Measurements from ENCODE around the gene SPTY2D1.

The SPTY2D1 gene

GRCh38 chr11:18581825-18582224 lies 52.3 kb downstream of the SPTY2D1 start:
- DNase-seq (ENCODE audit: low read depth): no peak
- no peak for TF ChIP-seq CTCF (conservative IDR thresholded peaks at IDR 0.05; ENCODE audit: control insufficient read depth, insufficient read depth, low read depth, low read length)
- H3K4me3 ChIP-seq (ENCODE audit: control insufficient read depth, low read depth, low read length): no peak overlapping the region

- H3K4me3 ChIP-seq (ENCODE audit: control insufficient read depth, low read depth, low read length): no peak overlapping the region
- TF ChIP-seq CTCF (conservative IDR thresholded peaks at IDR 0.05; ENCODE audit: control insufficient read depth, insufficient read depth, low read depth, low read length): no peak
- no peak for DNase-seq (ENCODE audit: low read depth)
Observed at GRCh38 chr11:18580113-18580766, 53.9 kb downstream of the SPTY2D1 start.

- H3K4me3 ChIP-seq (ENCODE audit: control insufficient read depth, low read depth, low read length): no peak overlapping the region
- DNase-seq (ENCODE audit: low read depth): no peak
- TF ChIP-seq CTCF (conservative IDR thresholded peaks at IDR 0.05; ENCODE audit: control insufficient read depth, insufficient read depth, low read depth, low read length): no peak
Observed at GRCh38 chr11:18578975-18579598, 55.1 kb downstream of the SPTY2D1 start.

- DNase-seq (ENCODE audit: low read depth): no peak
- H3K4me3 ChIP-seq (ENCODE audit: control insufficient read depth, low read depth, low read length): no peak overlapping the region
- no peak for TF ChIP-seq CTCF (conservative IDR thresholded peaks at IDR 0.05; ENCODE audit: control insufficient read depth, insufficient read depth, low read depth, low read length)
Observed at GRCh38 chr11:18575361-18575760, 58.8 kb downstream of the SPTY2D1 start.

DNA sequence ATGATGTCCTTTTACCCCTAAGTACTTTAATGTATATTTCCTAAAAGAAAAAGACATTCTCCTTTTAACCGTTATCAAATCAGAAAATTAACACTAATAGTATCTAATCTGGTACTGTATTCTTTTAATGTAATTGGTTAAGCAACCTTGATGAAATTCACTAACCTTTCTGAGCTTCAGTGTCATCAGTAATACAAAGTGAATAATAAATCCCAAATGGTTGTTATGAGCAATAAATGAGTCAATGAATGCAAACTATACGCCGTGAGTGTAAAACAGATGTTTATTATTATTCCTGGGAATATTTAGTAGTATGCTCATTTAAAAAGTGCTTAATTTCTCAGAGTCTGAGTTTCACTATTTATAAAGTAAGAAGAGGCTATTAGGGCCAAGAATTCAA lies 67.1 kb downstream of the SPTY2D1 start:
- no peak for TF ChIP-seq CTCF (conservative IDR thresholded peaks at IDR 0.05; ENCODE audit: control insufficient read depth, insufficient read depth, low read depth, low read length)
- H3K4me3 ChIP-seq (ENCODE audit: control insufficient read depth, low read depth, low read length): no peak overlapping the region
- DNase-seq (ENCODE audit: low read depth): peak; percentile 79

DNA sequence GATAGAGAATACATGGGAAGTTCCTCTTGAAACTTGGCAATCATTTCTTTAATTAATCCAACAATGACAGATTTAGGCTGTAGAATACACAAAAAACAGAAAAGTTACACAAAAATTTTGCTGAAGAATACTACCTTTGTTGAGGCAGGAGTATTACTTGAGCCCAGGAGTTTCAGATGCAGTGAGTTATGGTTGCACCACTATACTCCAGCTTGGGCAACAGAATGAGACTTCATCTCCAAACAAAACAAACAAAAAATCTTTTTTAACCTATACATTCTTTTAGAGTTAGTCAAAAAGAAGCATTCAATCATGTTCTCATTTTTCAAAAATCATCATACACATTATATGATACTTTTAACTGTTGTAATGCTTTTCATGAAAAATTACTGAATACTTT lies 67.7 kb downstream of the SPTY2D1 start:
- DNase-seq (ENCODE audit: low read depth): peak; percentile 25
- TF ChIP-seq CTCF (conservative IDR thresholded peaks at IDR 0.05; ENCODE audit: control insufficient read depth, insufficient read depth, low read depth, low read length): no peak
- no peak overlapping the region for H3K4me3 ChIP-seq (ENCODE audit: control insufficient read depth, low read depth, low read length)

All from fibroblast of mammary gland (primary cell).